ENCODE results near the gene HPN.
"Not testable (repeated sequence)": the region's sequence is repeated elsewhere in the genome, so short reads cannot be mapped to it uniquely, and the experiment has no call there.

Gene HPN

DNA sequence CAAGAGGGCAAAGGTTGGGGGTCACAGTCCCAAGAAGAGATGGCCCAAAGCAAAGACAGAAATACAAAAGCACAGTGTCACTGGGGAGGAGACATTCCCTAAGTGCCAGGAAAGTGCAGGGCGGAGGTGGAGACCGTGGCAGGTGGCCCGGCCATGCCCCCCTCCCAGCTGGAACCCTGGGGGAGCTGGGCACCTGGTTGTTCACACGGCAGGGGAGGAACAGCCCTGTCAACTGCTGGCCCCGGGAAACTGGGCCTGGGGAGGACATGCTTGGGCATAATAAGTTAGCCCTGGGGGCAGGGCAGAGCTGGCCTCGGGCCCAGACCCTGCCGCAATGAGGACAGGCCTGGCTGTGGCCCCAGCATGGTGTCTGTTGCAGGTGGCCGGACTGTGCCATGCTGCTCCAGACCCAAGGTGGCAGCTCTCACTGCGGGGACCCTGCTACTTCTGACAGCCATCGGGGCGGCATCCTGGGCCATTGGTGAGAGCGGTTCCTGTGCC lies 7.4 kb downstream of the HPN start:
- TF ChIP-seq EZH2phosphoT487 (IDR thresholded peaks at IDR 0.05; ENCODE audit: low read depth), result no peak
- TF ChIP-seq, protein P1, sequence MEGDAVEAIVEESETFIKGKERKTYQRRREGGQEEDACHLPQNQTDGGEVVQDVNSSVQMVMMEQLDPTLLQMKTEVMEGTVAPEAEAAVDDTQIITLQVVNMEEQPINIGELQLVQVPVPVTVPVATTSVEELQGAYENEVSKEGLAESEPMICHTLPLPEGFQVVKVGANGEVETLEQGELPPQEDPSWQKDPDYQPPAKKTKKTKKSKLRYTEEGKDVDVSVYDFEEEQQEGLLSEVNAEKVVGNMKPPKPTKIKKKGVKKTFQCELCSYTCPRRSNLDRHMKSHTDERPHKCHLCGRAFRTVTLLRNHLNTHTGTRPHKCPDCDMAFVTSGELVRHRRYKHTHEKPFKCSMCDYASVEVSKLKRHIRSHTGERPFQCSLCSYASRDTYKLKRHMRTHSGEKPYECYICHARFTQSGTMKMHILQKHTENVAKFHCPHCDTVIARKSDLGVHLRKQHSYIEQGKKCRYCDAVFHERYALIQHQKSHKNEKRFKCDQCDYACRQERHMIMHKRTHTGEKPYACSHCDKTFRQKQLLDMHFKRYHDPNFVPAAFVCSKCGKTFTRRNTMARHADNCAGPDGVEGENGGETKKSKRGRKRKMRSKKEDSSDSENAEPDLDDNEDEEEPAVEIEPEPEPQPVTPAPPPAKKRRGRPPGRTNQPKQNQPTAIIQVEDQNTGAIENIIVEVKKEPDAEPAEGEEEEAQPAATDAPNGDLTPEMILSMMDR (IDR thresholded peaks at IDR 0.05; ENCODE audit: low read depth, low read length), result no peak
- no peaks in the 10 kb centered on the region for H3K27me3 ChIP-seq (ENCODE audit: low read depth, low read length)
- no peaks in the 10 kb centered on the region for H3K4me1 ChIP-seq (ENCODE audit: low read length)
- no peaks in the 10 kb centered on the region for H3K36me3 ChIP-seq (replicated peaks; ENCODE audit: low read depth, low read length)
- no peak overlapping the region for H3K4me3 ChIP-seq (ENCODE audit: low read length)
- no peak overlapping the region for H3K27ac ChIP-seq (ENCODE audit: low read length)
- H2AFZ ChIP-seq (ENCODE audit: low read depth, low read length), result no peak overlapping the region
- H3K9me3 ChIP-seq (ENCODE audit: insufficient read depth, low read length), result no peaks in the 10 kb centered on the region
- H4K20me1 ChIP-seq (ENCODE audit: insufficient read depth, low read length), result no peaks in the 10 kb centered on the region
- no peak overlapping the region for H3K9ac ChIP-seq (ENCODE audit: low read length)
- H3K4me2 ChIP-seq (ENCODE audit: low read length), result no peak overlapping the region
- H3K79me2 ChIP-seq (ENCODE audit: low read length), result no peaks in the 10 kb centered on the region

GRCh38 chr19:35049456-35049855 lies 7.9 kb downstream of the HPN start:
- Histone ChIP-seq H3K79me2 (ENCODE audit: low read length) (no peaks in the 10 kb centered on the region), H3K36me3 (replicated peaks; ENCODE audit: low read depth, low read length) (no peaks in the 10 kb centered on the region), H3K4me2 (ENCODE audit: low read length) (no peak overlapping the region), H3K9me3 (ENCODE audit: insufficient read depth, low read length) (no peaks in the 10 kb centered on the region), H3K9ac (ENCODE audit: low read length) (no peak overlapping the region), H3K4me3 (ENCODE audit: low read length) (no peak overlapping the region), H2AFZ (ENCODE audit: low read depth, low read length) (no peak overlapping the region), H3K4me1 (ENCODE audit: low read length) (no peaks in the 10 kb centered on the region), H3K27me3 (ENCODE audit: low read depth, low read length) (peaks cover 2% of the 10 kb centered on the region; the same call in 1 of the 2 replicates), H4K20me1 (ENCODE audit: insufficient read depth, low read length) (no peaks in the 10 kb centered on the region), H3K27ac (ENCODE audit: low read length) (no peak overlapping the region)
- TF ChIP-seq EZH2phosphoT487 (IDR thresholded peaks at IDR 0.05; ENCODE audit: low read depth), result no peak
- TF ChIP-seq, protein P1 (IDR thresholded peaks at IDR 0.05; ENCODE audit: low read depth, low read length), result no peak

- not testable (repeated sequence) for H4K20me1 ChIP-seq (ENCODE audit: insufficient read depth, low read length); H3K36me3 ChIP-seq (replicated peaks; ENCODE audit: low read depth, low read length); H3K4me1 ChIP-seq (ENCODE audit: low read length); H3K79me2 ChIP-seq (ENCODE audit: low read length); H2AFZ ChIP-seq (ENCODE audit: low read depth, low read length); H3K4me2 ChIP-seq (ENCODE audit: low read length); H3K9me3 ChIP-seq (ENCODE audit: insufficient read depth, low read length); H3K4me3 ChIP-seq (ENCODE audit: low read length); H3K27ac ChIP-seq (ENCODE audit: low read length); H3K9ac ChIP-seq (ENCODE audit: low read length)
- peaks cover 12% of the 10 kb centered on the region for H3K27me3 ChIP-seq (ENCODE audit: low read depth, low read length)
Measured at GRCh38 chr19:35050662-35051061, 9.1 kb downstream of the HPN start.

DNA sequence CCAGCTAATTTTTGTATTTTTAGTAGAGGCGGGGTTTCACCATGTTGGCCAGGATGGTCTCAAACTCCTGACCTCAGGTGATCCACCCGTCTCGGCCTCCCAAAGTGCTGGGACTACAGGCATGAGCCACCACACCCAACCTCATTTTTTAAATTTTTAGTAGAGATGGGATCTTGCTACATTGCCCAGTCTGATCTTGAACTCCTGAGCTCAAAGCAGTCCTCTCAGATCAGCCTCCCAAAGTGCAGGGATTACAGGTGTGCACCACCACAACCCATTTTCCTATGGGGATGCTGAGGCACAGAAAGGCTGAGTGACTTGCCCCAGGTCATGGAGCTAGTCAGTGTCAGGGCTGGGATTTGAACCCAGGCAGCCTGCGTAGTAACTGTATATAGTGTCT lies 9.7 kb downstream of the HPN start:
- not testable (repeated sequence) for H3K27ac ChIP-seq (ENCODE audit: low read length); H2AFZ ChIP-seq (ENCODE audit: low read depth, low read length); H3K9me3 ChIP-seq (ENCODE audit: insufficient read depth, low read length); H3K4me2 ChIP-seq (ENCODE audit: low read length); H3K79me2 ChIP-seq (ENCODE audit: low read length); H3K4me3 ChIP-seq (ENCODE audit: low read length); H3K9ac ChIP-seq (ENCODE audit: low read length); H3K36me3 ChIP-seq (replicated peaks; ENCODE audit: low read depth, low read length); H4K20me1 ChIP-seq (ENCODE audit: insufficient read depth, low read length); H3K4me1 ChIP-seq (ENCODE audit: low read length)
- H3K27me3 ChIP-seq (ENCODE audit: low read depth, low read length), result peaks cover 18% of the 10 kb centered on the region

DNA sequence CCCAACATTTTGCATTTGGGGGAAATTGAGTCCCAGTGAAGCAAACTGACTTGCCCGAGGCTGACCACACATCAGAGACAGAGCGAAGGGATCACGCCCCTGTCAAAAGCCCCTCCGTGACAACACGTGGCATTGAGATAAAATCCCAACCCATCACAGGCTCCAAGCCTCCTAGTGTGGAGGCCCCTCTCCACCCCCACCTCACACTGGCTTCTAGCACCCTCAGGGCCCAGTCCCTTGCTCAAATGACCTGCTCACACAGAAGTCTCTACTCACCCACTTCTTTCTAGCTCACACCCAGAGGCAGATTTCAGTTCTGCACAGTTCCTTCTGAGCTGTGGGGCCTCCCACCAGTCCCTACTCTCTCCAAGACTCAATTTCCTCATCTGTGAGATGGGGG lies 10.3 kb downstream of the HPN start:
- no peak overlapping the region for H3K4me3 ChIP-seq (ENCODE audit: low read length)
- no peaks in the 10 kb centered on the region for H4K20me1 ChIP-seq (ENCODE audit: insufficient read depth, low read length)
- H3K36me3 ChIP-seq (replicated peaks; ENCODE audit: low read depth, low read length), result no peaks in the 10 kb centered on the region
- H3K79me2 ChIP-seq (ENCODE audit: low read length), result no peaks in the 10 kb centered on the region
- no peak overlapping the region for H3K27ac ChIP-seq (ENCODE audit: low read length)
- no peak overlapping the region for H3K9ac ChIP-seq (ENCODE audit: low read length)
- peaks cover 23% of the 10 kb centered on the region for H3K27me3 ChIP-seq (ENCODE audit: low read depth, low read length)
- TF ChIP-seq, protein P1 (IDR thresholded peaks at IDR 0.05; ENCODE audit: low read depth, low read length), result no peak
- TF ChIP-seq EZH2phosphoT487 (IDR thresholded peaks at IDR 0.05; ENCODE audit: low read depth), result no peak
- H3K9me3 ChIP-seq (ENCODE audit: insufficient read depth, low read length), result no peaks in the 10 kb centered on the region
- H3K4me1 ChIP-seq (ENCODE audit: low read length), result no peaks in the 10 kb centered on the region
- H3K4me2 ChIP-seq (ENCODE audit: low read length), result no peak overlapping the region
- H2AFZ ChIP-seq (ENCODE audit: low read depth, low read length), result no peak overlapping the region

Data from OCI-LY3 (cell line).